NCI-H2107 treated with DMSO at 0.1 percent for 48 hours (cell line): ENCODE data around the gene BTG4.

ENCODE experiments used
- DNase-seq: peaks from one replicate; lab custom pipeline; 2025; ENCODE audit not compliant: unreplicated experiment; lab: John Stamatoyannopoulos, UW

BTG4 gene

DNA sequence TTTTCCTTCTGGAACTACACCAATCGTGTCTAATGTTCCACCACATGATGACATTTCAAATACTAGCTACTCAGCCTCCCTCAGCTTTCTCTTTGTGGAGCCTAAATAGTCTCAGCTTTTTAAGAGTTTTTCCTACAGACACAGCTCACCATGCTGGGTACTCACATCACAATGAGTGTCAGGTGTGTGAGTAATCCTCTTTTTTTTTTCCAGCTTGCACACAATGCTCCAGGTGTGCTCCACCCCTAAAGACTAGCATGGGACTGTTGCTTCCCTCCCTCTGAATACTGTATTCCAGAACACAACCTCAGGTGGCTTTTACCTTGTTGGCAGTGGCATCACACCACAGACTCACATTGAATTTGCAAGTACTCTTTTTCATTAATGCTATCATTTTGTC is 11.7 kb downstream of the BTG4 start:
- peak; percentile 40 for DNase-seq

DNA sequence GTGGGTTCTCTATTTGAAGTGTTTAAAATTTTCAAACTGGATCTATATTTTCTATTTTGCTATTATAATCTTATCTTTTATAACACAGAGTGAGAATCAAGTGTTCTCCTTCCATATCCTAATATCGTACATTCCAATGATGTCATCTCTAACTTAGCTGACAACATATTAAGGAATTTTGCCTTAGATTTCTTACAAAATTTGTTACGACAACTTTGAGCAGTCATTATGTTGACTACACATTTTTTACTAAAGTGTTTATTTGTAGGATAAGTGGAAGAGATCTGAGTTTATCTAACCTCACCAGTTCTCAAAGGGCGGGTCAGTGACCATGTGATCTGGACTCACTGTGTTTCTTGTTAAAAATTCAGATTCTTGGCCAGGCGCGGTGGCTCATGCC is 12.7 kb downstream of the BTG4 start:
- no peak for DNase-seq

DNA sequence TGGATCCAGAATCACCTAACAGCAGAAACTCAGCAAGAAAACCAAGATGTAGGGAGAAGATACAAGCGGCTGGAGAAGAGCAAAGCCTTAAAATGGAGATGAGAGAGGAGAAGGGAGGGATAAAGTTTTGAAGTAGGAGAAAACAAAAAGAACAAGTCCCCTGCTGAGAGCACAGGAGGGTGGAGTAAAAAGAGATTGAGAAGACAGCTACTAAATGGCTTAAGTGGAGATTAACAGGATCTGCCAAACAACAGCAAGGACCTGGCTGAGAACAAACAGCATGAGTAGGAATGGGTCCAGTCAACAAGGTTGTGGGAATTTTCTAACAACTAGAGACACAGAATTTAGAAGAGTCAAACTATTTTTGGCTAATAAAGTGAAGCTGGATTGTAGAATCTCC is 18.1 kb downstream of the BTG4 start:
- DNase-seq, result no peak

DNA sequence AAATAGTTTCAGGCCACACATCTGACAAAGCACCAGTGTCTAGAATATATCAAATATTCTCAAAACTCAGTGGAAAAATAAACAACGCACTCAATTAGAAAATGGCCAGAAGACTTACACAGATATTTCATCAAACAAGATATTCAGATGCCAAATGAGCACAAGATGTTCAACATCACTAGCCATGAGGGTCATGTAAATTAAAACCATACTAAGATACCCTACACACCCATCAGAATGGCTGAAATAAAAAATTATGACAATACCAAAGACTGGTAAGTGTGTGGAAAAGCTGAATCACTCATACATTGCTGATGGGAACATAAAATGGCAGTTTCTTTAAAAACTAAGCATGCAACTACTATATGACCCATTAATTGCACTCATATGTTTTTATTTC is 21.7 kb downstream of the BTG4 start:
- DNase-seq, result no peak

DNA sequence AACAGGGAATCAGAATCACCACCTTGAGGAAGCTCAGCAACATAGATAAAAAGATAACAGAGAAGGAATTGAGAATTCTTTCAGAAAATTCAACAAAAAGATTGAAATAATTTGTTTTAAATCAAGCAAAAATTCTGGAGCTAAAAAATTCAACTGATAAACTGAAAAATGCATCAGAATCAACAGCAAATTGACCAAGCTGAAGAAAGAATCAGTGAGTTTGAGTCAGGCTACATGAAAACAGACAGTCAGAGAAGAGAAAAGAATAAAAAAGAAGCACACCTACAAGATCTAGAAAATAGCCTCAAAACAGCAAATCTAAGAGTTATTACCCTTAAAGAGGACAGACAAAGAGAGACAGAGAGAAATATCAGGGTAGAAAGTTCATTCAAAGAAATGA is 28.8 kb downstream of the BTG4 start:
- DNase-seq, result no peak

DNA sequence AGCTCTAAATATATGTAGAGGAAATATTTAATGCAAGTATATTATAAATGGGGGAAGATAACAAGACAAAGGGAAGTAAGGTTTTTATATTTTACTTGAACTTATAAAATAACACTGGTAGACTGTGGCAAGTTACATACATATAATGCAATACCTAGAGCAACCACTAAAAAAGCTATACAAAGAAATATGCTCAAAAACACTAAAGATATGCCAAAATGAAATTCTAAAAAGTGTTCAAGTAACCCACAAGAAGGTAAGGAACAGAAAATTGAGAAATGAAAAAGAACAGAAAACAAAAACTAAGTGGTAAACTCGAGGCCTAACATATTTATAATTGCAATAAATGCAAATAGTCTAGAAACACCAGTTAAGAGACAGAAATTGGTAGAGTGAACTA is 32.5 kb downstream of the BTG4 start:
- DNase-seq, result no peak

DNA sequence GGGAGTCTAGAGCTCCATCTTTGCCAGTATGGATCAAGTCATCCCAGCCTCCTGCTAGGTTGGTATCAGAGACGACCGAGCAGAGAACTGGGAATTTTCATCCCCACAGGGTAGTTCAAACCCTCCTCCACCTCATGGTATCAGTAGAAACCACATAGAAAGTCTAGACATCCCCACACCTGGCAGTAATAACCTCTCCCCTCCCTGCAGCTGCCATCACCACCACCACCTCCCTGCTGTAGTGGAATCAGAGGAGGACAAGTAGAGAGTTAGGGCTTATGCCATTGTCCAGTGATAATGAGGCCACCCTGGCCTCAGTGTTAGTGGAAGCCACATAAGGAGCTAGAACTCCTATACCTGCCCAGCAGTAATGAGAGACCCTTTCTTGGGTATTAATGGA is 34.3 kb downstream of the BTG4 start:
- no peak for DNase-seq

DNA sequence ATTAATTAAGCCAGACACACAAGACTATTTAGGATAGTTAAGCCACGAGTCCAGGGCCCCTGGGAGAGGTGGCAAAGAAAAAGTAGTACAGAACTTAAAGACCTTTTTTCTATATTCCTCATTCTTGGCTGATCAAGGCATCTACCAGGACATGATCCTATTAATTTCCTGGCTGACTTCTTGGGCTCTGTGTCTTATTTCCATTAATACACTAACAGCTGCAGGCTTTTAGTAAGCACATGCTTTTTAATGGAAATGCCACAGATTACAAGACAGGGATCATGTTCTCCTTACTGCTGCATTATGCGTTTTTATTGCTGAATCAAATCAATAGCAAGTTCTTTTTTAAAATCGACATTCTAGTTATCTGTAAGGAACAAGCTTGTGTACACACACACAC is 35.2 kb downstream of the BTG4 start:
- DNase-seq, result no peak

DNA sequence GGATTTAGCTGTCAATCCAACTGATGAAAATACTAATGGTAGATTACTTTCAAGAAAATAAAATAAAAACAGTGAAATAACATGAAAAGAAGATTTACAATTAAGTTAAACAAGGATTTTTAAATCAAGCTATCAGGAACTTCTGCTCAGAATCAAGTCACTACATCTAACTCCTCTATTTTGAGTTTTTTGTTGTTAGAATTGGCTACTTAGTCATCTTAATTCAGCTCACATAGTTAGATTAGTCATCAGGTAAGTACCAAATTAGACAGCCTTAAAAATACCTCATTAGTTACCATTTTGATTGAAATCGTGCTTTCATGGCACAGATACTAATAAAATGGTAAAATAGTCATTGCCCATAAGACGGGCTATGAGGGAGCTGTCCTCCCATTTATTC is 35.8 kb downstream of the BTG4 start:
- no peak for DNase-seq

DNA sequence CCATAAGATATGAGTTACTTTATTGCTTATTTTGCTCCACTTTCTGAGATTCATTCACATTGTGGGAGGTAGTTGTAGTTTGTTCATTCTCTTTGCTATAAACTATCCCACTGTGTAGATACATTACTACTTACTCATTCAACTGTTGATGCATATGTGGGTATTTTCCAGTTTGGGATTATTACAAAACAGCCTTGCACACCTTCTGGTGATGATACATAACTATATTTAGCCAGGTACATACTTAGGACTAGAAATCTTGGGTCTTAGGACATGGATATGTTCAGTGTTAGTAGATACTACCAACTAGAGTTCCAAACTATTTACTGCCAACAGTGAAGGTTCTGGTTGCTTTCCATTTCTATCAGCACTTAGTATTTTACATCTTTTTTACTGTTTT is 37.8 kb downstream of the BTG4 start:
- DNase-seq, result no peak

DNA sequence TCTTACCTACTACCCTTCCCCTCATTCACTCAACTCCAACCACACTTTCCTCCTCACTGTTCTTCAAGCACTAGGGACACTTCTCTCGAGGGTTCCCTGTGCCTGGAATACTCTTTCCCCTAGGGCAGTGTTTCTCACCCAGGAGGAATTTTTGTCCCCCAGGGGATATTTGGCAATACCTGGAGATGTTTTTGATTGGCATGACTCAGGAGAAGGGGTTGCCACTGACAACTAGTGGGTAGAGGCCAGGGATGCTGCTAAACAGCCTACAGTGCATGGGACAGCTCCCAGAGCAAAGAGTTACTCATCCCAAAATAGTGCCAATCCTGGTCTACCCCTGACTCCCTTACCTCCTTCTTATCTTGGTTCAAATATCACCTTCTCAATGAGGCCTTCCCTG is 40.0 kb downstream of the BTG4 start:
- no peak for DNase-seq

DNA sequence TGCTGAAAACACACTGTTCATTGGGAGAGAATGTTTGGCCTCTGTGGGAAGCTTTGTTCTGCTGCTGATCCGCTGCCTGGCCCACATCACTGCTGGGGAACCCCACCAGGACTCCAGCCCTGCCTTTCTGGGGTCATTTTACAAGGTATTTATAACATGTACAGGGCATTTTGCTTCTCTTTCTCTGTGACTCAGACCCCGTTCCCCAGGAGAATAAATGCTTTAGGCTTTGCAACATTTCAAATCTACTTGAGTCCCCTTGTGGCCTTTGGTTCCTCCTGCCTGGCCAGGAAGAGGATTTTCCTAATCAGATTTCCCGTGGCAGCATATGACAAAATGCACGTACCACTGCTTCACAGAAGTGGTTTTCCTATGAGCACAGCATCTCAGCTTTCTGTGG is 43.0 kb downstream of the BTG4 start:
- DNase-seq, result no peak

DNA sequence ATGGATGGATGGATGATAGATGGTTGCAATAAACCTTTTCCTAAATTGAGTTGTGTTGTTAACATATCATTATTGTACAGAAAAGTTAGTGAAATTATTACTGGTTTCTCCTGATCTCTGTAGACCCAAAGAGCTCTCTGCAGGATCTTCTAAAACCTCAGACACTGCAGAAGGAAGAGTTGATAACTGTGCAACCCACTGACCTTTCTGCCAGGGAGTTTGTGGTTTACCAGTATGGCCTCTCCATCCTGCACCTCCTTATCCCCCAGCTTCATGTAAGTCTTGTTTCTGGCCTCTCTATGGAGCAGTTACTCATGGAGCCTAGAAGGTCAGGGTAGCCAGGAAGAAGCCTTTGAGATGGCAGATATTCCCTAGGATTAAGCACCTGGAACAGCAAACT is 45.6 kb downstream of the BTG4 start:
- no peak for DNase-seq

DNA sequence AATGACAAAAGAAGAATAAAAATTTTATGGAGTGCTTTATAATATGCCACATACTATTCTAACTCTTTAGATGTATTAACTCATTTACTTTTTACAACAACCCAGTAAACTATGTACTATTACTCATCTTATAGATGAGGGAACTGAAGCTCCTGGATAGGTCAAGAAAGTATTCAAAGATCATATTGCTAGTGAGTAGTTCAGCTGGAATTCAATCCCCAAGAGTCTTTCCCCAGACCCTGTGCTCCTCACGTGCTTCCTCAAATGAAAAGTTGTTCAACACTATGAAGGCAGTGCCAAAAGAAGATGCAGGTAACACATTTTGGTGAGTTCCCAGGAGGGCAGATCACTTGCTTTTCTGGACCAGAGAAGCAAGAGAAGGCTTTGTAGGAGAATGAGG is 46.8 kb downstream of the BTG4 start:
- no peak for DNase-seq

DNA sequence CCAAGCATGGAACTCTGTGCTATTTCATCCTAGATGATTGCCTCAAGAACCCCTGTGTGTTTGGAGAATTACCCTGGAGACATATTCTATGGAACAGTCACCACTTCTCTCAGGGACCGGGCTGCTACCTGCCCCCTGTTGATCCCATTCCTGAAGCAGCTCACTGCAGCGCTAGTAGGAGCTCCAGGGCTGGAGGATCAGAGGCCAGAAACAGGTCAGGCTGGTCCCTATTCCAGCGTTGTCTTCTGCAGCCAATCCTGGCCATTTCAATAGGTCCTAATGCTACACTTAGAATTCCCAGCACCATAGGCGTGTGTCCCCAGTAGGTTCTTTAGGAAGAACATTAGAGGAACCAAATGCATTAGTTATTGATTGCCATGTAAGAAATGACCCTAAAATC is 48.9 kb downstream of the BTG4 start:
- DNase-seq, result no peak

DNA sequence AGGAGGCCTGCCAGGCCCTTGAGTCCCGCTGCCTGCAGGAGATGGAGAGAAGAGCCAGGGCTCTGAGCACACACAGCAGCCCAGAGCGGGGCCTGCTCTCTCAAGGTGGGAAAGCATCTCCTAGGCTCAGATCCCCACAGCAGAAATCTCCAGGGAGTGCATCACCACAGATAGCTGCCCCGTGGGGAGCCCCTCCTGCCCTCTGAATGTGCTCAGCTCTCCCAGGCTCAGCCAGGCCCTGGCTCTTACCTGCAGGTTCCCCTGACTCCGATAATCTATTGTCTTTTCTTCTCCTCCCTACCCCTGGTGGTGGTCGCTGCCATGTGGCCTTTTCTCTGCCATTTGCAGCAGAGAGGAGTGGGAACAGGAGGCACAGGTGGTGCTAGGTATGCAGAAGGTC is 49.9 kb downstream of the BTG4 start:
- DNase-seq, result no peak

DNA sequence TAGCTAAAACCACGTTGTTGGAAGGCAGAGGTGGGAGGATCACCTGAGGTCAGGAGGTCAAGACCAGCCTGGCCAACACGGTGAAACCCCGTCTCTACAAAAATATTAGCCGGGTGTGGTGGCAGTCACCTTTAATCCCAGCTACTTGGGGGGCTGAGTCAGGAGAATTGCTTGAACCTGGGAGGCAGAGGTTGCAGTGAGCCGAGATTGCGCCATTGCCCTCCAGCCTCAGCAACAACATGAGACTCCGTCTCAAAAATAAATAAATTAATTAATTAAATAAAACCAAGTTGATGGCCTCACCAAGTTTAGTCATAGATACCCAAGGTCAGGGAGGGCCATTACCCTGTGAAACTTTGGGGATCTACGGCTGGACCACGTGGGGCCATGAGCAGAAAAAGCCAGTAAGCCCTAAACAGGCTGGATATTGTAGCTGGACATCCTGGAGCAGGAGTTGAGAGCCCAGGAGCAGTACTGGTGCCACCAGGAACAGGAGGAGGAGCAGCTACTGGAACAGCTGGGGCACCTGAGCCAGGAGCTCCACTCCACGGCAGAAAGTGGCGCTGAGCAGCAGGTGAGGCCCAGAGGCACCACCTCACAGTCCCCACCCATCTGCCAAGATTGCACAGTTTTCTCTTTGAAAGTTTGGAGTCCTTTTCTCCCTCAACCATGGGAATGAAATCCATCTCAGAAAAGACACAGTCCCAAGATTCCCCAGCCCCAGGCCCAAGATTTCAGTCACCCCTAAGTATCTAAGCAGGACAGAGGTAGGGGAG is 50.5 kb downstream of the BTG4 start:
- DNase-seq, result no peak

DNA sequence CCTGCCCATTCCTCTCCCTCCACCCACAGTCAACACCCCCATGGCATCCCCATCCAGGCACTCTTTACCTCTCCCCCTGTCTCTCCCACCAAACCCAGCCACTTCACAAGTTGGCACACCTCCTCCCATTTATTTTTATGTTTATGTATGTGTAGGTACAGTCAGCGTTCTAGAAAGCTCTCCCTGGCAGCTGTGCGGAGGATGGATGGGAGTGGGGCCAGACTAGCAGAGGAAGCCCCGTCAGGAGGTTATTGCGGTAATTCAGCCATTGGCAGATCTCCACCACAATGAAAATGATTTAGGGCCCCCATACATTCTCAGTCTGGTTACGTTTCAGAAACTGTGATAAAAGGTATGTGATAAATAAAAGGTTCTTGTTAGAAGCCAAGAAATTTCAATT is 51.3 kb downstream of the BTG4 start:
- DNase-seq, result no peak

DNA sequence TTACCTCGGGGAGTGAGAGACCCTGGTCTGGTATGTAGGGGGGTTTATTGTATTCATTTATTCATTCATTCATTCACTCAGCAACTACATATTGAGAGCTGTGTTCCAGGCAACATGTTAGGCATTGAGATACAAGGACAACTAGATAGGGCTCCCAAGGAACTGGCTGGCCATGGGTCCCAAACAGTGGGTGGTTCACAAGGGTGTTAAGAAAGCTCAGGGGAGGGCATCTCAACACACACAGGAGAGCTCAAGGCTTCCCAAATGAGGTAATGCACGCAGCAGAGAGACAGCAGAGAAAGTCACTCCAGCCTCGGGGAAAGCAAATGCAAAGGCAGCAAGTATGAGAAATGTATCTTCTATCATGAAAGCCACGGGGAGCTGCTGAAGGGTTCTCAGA is 51.8 kb downstream of the BTG4 start:
- DNase-seq, result no peak

DNA sequence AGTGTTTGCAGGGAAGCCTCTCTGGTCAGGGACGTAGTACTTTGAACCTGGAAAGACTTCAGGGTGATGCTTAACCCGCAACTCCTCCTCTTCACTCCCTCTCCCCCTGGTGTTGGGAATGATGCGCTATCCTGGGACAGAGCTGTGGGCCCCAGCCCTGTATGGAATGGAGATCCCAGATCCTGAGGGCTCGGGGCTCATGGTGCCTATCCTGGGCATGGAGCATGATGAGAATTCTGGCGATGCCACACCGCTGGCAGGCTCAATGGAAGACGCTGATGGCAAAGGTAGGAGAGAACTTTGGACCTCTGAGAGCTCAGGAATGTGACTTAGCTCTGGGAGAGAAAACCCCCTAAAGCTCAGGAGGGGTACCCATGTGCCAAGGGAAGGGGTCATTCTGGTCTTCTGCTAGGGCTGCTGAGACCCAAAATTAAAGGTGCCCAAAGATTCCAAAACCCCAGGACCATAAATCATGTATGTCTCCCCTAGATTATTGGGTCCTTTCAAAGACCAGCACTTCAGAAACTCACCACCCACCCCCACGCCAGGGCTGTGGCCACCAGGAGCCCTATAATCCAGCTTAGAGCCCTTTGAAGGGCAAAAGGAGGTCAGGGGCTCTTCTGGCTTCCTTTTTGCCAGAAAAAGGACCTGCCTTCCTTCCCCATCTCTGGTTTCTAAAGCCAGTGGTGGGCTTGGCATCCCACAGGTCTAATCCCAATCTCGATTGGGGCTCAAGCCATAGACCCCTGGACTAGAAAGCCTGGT is 52.5 kb downstream of the BTG4 start:
- no peak for DNase-seq

DNA sequence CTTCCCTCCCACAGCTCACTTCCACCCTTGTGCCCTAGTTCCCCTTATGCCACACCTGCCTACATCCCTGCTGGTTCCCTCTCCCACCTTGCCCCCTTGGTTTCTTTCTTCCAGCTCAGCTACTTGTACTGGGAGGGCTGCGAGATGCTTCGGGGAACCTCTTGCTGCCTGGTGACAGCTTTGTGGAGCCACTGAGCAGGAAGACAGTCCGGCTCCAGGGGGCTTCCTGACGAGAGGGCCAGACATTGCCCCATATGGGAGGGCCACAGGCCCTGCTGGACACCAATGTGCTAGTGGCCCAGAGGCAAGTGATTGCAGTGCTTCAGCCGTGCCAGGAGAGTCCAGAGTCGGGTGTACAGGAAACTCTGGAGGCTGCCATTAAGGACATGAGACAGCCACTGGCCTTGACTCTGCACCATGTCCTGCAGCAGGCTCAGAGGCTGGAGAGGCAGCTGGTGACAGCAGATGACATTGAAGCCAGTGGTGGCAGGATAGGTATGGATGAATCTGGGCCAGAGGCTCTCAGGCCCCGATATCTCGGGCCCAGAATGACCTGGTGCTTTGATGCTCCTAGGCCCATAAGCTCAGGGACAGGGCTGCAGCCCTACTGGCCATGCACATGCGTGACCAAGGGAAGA is 54.3 kb downstream of the BTG4 start:
- no peak for DNase-seq
